ENCODE results near the gene ABCA12. TPM values are rescaled to one million over a fixed set of nuclear protein-coding genes. Genes with fewer than 3 reads are reported as not detected.

ABCA12 gene
- total RNA-seq, 1 experiment from 2014 or later, result not detected

DNA sequence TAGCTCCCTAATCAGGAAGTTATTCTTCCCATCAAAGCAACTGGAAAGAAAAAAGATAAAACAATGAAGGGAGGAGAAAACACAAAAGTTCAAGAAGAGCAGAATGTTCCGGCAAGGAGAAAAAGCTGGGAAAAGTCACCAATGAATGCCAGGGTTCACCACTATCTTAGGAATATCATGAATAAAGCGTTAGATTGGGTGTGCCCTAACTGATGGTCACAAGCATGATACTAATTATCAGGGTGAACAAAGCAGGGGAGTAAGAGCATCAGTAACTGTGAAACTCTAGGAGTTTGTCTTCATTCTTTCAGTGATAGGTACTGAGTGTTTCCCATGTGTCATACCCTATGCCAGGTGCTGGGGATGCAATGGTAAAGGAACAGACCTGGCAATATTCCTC, 115.5 kb downstream of the ABCA12 start:
- no peaks in the 10 kb centered on the region for H3K9me3 ChIP-seq
- POLR2A ChIA-PET, result no interaction called here

DNA sequence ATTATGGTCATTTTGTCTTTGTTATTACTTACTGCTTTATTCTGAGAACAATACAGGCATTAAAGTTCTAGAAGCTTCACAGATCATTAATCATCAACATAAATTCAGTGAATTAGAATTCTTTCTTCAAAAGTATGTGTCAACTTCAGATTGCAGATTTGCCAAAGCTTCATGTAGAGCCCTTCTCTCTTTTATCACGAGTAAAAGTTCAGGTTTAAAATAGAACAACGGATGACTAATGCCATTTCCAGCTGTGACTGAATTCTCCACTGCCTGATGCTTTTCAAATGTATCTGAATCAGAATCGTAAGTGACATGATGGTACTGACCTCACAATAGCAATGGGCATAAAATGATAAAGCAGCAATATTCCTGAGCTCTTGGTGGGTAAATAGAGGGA, 116.0 kb downstream of the ABCA12 start:
- no TSS peak for BruUV-seq (replicated peaks)
- H3K4me3 ChIP-seq (ENCODE audit: low read depth, low read length), result no peak overlapping the region
- H3K27ac Mint-ChIP-seq (ENCODE audit: unreplicated experiment), result no peak overlapping the region
- no peaks in the 10 kb centered on the region for H3K9me3 Mint-ChIP-seq (ENCODE audit: unreplicated experiment)
- H3K36me3 Mint-ChIP-seq (ENCODE audit: insufficient read depth, unreplicated experiment), result no peaks in the 10 kb centered on the region
- no peaks in the 10 kb centered on the region for H3K4me1 Mint-ChIP-seq (ENCODE audit: low read depth, unreplicated experiment)
- no peak overlapping the region for H3K4me3 Mint-ChIP-seq (ENCODE audit: unreplicated experiment)
- no peaks in the 10 kb centered on the region for H3K36me3 ChIP-seq (ENCODE audit: control insufficient read depth, insufficient read depth, low read length)
- H3K27me3 ChIP-seq (replicated peaks; ENCODE audit: control insufficient read depth, insufficient read depth, low read length), result no peaks in the 10 kb centered on the region
- H3K4me1 ChIP-seq, result no peaks in the 10 kb centered on the region
- TF ChIP-seq, protein P1, sequence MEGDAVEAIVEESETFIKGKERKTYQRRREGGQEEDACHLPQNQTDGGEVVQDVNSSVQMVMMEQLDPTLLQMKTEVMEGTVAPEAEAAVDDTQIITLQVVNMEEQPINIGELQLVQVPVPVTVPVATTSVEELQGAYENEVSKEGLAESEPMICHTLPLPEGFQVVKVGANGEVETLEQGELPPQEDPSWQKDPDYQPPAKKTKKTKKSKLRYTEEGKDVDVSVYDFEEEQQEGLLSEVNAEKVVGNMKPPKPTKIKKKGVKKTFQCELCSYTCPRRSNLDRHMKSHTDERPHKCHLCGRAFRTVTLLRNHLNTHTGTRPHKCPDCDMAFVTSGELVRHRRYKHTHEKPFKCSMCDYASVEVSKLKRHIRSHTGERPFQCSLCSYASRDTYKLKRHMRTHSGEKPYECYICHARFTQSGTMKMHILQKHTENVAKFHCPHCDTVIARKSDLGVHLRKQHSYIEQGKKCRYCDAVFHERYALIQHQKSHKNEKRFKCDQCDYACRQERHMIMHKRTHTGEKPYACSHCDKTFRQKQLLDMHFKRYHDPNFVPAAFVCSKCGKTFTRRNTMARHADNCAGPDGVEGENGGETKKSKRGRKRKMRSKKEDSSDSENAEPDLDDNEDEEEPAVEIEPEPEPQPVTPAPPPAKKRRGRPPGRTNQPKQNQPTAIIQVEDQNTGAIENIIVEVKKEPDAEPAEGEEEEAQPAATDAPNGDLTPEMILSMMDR (IDR thresholded peaks at IDR 0.05; ENCODE audit: insufficient read depth in 1 of 2, low read depth in 1 of 2, low read length in 1 of 2, severe bottlenecking in 1 of 2, unreplicated experiment in 1 of 2), result no peak
- ChIA-PET POLR2A (no interaction called here), CTCF (no interaction called here)
- peaks cover 3% of the 10 kb centered on the region for H3K27me3 Mint-ChIP-seq (ENCODE audit: insufficient read depth, unreplicated experiment)
- intact Hi-C loops (cut with micrococcal nuclease; ENCODE audit: unreplicated experiment), result no loop called here
- H3K9me3 ChIP-seq, result no peaks in the 10 kb centered on the region
- no peak for DNase-seq

More for the DNA sequence above, 115.5 kb downstream of the ABCA12 start:
- TF ChIP-seq, protein P1 (IDR thresholded peaks at IDR 0.05; ENCODE audit: insufficient read depth in 1 of 2, low read depth in 1 of 2, low read length in 1 of 2, severe bottlenecking in 1 of 2, unreplicated experiment in 1 of 2), result no peak
- Mint-ChIP-seq H3K4me3 (ENCODE audit: unreplicated experiment) (no peak overlapping the region), H3K36me3 (ENCODE audit: insufficient read depth, unreplicated experiment) (no peaks in the 10 kb centered on the region), H3K27me3 (ENCODE audit: insufficient read depth, unreplicated experiment) (peaks cover 3% of the 10 kb centered on the region), H3K27ac (ENCODE audit: unreplicated experiment) (no peak overlapping the region), H3K4me1 (ENCODE audit: low read depth, unreplicated experiment) (no peaks in the 10 kb centered on the region), H3K9me3 (ENCODE audit: unreplicated experiment) (no peaks in the 10 kb centered on the region)
- no peaks in the 10 kb centered on the region for H3K27me3 ChIP-seq (replicated peaks; ENCODE audit: control insufficient read depth, insufficient read depth, low read length)
- no TSS peak for BruUV-seq (replicated peaks)
- CTCF ChIA-PET, result no interaction called here
- H3K36me3 ChIP-seq (ENCODE audit: control insufficient read depth, insufficient read depth, low read length), result no peaks in the 10 kb centered on the region
- no peak overlapping the region for H3K4me3 ChIP-seq (ENCODE audit: low read depth, low read length)
- no peaks in the 10 kb centered on the region for H3K4me1 ChIP-seq
- DNase-seq, result no peak
- intact Hi-C loops (cut with micrococcal nuclease; ENCODE audit: unreplicated experiment), result no loop called here

DNA sequence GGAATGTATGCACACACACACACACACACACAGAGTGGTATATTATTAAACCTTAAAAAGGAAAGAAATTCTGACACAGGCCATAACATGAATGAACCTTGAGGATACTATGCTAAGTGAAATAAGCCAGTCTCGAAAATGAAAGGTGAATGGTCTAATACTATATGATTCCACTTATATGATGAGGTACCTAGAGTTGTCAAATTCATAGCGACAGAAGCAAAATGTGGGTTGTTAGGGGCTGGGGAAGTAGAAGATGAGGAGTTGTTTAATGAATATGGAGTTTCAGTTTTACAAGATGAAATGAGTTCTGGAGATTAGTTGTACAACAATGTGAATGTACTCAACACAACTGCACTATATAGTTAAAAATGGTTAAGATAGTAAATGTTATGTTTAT, 118.1 kb downstream of the ABCA12 start:
- Mint-ChIP-seq H3K36me3 (ENCODE audit: insufficient read depth, unreplicated experiment) (no peaks in the 10 kb centered on the region), H3K4me3 (ENCODE audit: unreplicated experiment) (no peak overlapping the region), H3K9me3 (ENCODE audit: unreplicated experiment) (no peaks in the 10 kb centered on the region), H3K4me1 (ENCODE audit: low read depth, unreplicated experiment) (no peaks in the 10 kb centered on the region), H3K27me3 (ENCODE audit: insufficient read depth, unreplicated experiment) (peaks cover 2% of the 10 kb centered on the region), H3K27ac (ENCODE audit: unreplicated experiment) (no peak overlapping the region)
- TF ChIP-seq, protein P1 (IDR thresholded peaks at IDR 0.05; ENCODE audit: insufficient read depth in 1 of 2, low read depth in 1 of 2, low read length in 1 of 2, severe bottlenecking in 1 of 2, unreplicated experiment in 1 of 2), result no peak
- CTCF ChIA-PET, result interaction anchor here (0.5 kb wide), 1 partner anchor 356 kb away, joined by 11 read pairs; no protein-coding TSS in a partner anchor
- Histone ChIP-seq H3K36me3 (ENCODE audit: control insufficient read depth, insufficient read depth, low read length) (no peaks in the 10 kb centered on the region), H3K4me3 (ENCODE audit: low read depth, low read length) (no peak overlapping the region), H3K27me3 (replicated peaks; ENCODE audit: control insufficient read depth, insufficient read depth, low read length) (no peaks in the 10 kb centered on the region), H3K9me3 (no peaks in the 10 kb centered on the region), H3K4me1 (no peaks in the 10 kb centered on the region)
- POLR2A ChIA-PET, result no interaction called here
- no TSS peak for BruUV-seq (replicated peaks)
- intact Hi-C loops (cut with micrococcal nuclease; ENCODE audit: unreplicated experiment), result no loop called here
- no peak for DNase-seq
